GM03348 (cell line): ENCODE measurements around the gene LMO1.

ENCODE experiments used
- DNase-seq: peaks from one replicate; pipeline ENCODE4 v3.0.0; 2012; ENCODE audit warnings: low spot score

Gene LMO1

GRCh38 chr11:8263769-8264410 lies at the start of gene LMO1:
Gene LMO1 (minus strand): TSS chr11:8263878. CDS start chr11:8263362, 516 bp downstream.
- peak; percentile 92 for DNase-seq

DNA sequence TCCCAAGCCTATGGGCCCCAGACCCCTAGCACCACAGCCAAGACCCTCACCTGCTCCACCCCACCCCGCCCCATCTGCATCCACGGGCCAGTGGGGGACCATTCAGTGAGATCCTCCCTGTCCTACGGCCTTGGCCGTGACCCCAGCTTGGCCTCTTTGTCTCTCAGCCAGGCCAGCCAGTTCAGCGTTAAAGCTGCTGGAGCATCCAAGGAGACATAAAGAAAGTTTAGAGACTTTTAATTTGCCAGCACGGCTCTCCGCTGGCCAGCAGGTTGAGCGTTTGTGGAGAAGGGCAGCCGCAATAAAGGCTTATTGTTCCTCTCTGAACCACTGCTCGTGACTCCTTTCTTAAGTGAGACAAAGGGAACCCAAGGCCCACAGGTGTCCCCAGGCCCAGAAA lies 49.3 kb upstream of the LMO1 start:
- DNase-seq, result no peak

- DNase-seq, result no peak
Observed at GRCh38 chr11:8311366-8311765, 47.7 kb upstream of the LMO1 start.

DNA sequence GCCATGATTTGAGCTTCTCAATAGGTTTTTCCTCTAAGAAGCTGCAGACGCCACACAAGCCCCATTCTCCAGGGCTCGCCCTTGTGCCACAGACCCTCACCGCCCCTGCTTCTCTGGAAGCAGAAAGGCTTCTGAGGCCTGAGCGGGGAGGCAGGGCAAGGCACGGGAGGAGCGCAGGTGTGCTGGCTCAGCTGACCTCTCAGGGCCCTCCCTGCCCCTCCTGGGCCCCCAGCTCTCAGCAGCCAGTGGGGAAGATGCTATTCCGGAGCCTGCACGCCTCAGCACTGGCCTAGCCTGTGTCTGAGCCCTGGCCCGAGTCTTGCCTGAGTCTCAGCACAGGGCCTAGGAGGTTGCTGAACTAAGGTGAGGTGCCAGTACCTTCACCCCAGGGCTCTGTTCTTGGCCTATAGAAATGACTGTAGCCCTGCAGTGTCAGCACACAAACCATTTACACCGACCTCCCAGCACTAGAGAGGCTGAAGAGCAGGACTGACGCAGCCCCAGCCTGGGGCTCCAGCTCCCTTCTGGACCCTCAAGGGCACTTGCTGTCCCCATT lies 47.1 kb upstream of the LMO1 start:
- no peak for DNase-seq

GRCh38 chr11:8309862-8310261 lies 46.2 kb upstream of the LMO1 start:
- DNase-seq, result no peak

DNA sequence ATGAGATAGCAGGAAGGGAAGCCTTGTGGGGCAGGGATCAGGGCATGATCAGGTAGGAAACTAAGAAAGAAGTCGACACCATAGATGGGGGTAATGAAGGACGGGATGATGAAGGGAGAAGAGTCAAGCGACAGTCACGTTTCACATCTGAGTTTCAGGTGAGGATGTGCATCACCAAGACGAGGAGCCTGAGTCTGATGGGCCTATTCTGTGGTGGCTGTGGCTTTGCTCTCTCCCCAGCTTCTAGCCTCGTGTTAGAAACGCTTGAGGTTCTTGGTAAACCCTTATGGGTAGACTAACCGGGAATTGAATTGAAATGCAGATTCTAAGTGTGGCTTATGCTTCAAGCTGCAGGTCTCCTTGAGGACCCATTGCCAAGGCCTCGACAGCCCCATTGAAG lies 45.6 kb upstream of the LMO1 start:
- DNase-seq, result no peak

- no peak for DNase-seq
Observed at GRCh38 chr11:8307601-8308000, 43.9 kb upstream of the LMO1 start.

DNA sequence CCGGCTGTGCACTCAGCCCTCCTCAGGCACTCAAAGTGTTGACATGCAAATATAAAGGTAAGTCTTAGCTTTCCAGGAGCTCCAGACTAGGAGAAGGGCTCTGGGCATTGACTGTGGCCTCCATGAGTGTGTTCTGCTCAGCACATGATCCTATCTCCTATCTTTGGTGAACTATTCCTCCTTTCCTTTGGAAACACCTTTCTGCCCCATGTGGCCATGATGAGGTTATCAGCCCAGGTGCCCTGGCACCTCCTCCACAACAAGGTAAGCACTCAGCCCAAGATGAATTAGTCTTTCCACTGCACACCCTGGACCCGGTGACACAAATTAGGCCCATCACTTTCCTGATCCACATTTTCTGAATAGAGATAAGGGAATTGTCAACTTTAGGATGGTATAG lies 37.9 kb upstream of the LMO1 start:
- no peak for DNase-seq

DNA sequence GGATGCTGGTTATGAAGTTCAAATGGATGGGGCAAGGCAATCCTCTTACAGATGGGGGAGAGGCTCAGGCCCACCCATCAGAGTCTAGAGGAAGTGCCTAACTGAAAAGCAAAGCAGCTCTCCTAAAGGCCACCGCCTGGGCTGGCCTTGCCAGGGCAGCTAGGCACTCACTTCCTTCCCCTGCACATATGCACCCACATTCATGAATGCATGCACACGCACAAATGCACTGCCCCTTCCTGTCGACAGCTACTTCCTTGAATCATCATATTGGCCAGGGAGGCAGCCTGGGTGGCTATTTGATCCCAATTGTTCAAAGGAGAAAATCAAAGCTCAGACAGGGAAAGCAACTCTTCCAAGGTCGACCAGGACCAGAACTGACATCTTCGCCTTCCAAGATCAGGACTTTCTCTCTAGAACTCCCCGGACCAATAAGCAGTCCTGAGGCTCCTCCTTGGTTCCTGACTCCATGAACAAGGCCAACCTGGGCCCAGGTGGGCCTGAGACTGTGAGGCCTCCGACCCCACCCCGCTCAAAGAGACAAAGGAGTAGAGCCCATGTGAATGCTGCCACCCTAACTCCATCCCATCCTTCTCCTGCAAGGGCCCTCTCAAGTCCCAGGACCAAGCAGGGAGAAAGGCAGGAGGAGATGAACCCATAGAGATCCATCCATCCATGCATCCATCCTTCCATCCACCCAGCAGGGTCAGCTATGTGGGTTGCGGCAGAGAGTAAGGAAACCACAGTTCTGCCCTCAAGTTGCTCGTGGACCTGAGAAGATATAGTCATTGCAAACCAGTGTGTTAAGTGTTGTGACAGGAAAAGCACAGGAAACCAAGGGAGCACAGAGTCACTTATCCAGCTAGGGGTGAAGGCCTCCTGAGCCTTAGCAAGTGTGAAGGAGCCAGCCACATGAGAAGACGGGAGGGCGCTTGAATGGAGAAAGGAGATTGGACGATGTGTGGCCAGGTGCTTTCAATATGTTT lies 35.4 kb upstream of the LMO1 start:
- no peak for DNase-seq

- DNase-seq, result no peak
Observed at GRCh38 chr11:8297781-8298440, 34.2 kb upstream of the LMO1 start.

GRCh38 chr11:8296872-8297271 lies 33.2 kb upstream of the LMO1 start:
- no peak for DNase-seq

- DNase-seq, result no peak
Observed at GRCh38 chr11:8296038-8296649, 32.5 kb upstream of the LMO1 start.

DNA sequence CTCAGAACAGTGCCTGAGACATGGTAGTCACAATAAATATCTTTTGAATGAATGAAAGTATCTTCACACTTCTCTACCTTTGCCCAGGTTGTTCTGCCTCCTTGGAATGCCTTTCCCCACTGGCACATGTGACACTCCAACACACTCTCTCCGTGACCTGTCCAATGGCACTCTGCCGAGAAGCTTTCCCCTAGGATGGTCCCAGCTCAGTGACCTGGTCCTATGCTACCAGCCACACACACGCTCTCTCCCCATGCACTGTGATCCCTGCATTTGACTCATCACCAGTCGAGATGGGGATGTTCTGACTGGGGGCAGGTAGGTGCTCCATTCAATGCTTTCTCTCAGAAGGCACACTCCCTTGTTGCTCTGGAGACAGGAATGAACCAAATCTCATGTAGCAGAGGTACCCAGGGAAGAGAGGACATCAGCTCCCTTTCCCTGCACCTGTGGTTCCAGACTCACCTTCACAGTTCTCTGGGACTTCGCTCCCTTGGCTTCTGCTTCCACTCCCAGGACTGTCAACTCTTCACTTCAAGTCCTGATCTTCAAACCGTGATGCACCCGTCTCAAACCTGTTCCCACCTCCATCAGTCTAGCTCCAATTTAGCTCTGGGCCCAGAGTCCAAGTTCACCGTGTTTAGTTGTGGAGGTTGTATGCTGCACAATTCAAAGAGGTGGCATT lies 30.7 kb upstream of the LMO1 start:
- no peak for DNase-seq

DNA sequence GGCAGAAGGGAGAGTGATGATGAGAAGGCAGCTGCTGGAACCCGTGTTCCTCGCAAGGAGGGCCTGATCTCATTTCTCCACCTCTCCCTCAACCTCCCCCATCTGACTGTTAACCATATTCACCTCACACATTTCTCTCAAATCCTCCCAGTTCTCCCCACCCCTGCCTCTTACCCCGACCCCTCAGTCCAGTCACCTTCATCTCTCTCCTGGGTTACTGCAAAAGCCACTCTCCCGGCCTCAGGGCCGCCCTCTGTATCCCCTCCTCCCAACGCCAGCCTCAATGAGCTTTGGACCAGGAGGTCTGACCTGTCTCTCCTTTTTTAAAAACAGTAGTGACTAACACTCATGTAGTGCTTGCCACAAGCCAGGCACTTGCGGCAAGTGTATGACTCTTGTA lies 29.5 kb upstream of the LMO1 start:
- DNase-seq, result no peak

DNA sequence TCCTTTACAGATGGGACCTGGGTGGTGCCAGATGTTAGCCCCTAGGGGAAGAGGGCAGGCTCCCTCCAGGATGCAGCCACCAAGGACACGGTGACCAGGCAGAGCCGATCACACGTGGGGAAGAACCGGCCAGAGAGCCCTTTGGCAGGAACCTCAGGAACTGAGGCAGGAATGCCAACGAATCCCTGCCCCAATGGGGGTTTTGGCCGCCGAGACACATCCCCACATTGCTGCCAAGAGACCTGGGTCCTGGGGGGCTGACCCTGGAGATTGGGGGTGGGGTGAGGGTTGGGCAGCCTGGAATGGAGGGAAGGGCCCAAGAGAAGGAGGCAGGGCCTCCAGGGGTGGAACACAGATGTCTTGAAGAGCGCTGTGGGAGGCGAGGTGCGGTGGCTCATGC lies 28.7 kb upstream of the LMO1 start:
- DNase-seq, result no peak

- DNase-seq, result no peak
Observed at GRCh38 chr11:8291421-8292350, 28.0 kb upstream of the LMO1 start.

DNA sequence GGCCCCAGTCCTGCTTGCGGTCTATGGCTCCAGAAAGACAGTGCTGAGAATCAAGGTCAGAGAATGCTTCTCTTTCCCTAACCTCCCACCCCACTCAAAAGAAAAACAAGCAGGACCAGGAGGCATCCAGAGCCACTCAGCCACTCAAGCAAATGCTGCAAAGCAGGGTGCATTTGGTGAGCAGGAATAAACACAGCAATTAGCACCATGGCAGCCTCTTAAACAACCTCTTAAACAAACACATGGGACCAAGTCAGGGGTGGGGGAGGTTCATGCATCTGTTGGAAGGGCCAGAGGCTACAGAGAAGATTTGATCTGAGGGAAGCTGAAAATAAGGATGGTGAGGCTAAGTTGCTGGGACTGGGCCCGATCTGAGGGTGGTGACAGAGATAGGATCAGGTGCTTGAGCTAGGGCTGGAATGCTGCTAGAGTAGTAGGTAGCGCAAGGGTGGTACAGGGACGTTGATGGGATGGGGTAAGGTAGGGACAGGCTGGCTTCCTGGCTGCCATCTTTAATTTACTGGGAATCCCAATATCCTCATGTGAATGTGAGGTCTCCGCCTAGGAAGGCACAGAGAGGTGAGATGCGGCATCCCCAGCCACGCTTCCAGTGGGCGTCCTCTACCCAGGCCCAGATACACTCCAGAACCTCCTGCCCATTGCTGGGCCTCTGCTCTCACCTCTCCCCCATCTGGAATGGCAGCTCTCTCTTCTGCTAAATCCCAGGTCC lies 26.6 kb upstream of the LMO1 start:
- no peak for DNase-seq

- no peak for DNase-seq
Observed at GRCh38 chr11:8289492-8289918, 25.8 kb upstream of the LMO1 start.

DNA sequence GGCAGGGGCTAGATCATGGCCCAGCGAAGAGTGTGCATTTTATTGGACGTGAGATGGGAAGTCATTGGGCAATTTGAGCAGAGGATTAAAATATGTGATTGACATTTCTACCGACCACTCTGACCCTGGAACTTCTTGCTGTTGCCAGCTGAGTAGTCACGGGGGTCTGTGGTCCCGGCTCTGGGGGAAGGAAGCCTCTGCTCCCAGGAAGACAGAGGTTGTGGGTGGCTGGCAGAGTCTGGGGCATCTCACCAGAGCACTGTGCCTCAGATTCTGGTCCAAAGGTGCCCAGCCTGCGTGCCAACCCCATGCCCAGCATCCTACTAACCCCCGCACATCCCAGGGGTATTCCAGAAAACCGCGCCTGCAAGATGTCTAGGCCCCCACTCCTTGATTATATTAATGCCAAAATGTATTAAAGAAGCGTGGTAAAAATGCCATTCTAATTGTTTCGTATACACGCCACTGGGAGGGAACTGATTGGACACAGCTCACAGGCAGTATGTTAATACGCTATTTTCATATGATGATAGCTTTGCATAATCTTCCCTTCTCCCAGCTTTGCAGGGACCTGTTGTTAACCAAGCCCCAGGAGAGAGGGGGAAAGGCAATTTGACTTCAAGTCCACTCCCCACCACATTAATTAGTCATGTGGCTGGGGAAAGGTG lies 25.3 kb upstream of the LMO1 start:
- DNase-seq, result no peak
